GM18861 (cell line): ENCODE data around the gene OTUB1.

Experiments used
- ATAC-seq: cut with Tn5 transposase; IDR thresholded peaks from one replicate; pipeline ENCODE4 v1.9.1; 2021; ENCODE audit not compliant: unreplicated experiment

OTUB1 gene

DNA sequence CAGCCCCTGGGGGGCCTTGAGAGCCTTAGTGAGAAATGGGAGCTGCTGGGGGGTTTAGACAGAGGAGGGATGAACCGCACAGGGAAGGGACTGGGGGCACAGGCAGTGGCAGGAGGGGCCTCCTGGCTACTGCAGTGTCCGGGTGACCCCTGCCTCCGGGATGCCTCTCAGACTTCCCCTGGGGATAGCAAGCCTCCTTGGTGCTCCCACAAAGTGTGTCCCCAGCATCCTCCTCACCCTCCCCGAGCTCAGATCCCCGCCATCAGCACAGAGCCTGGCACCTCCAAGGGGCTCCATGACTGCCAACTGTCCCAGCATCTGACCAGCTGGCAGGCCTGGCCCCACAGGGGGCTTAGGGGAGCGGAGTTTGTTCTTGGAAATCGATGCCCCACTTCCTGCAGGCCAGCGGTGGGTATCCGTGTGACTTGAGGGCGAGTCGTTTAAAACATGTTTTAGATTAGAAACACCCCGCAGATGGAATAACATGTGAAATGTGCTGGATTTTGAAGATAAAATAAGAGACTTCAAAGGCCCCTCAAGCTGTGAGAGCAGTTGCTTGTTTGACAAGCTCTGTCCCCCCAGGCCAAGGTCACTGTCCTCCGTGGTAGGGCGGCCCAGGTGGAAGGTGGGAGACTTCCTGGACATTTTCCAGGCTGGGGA, 36.0 kb downstream of the OTUB1 start:
- no peak for ATAC-seq

DNA sequence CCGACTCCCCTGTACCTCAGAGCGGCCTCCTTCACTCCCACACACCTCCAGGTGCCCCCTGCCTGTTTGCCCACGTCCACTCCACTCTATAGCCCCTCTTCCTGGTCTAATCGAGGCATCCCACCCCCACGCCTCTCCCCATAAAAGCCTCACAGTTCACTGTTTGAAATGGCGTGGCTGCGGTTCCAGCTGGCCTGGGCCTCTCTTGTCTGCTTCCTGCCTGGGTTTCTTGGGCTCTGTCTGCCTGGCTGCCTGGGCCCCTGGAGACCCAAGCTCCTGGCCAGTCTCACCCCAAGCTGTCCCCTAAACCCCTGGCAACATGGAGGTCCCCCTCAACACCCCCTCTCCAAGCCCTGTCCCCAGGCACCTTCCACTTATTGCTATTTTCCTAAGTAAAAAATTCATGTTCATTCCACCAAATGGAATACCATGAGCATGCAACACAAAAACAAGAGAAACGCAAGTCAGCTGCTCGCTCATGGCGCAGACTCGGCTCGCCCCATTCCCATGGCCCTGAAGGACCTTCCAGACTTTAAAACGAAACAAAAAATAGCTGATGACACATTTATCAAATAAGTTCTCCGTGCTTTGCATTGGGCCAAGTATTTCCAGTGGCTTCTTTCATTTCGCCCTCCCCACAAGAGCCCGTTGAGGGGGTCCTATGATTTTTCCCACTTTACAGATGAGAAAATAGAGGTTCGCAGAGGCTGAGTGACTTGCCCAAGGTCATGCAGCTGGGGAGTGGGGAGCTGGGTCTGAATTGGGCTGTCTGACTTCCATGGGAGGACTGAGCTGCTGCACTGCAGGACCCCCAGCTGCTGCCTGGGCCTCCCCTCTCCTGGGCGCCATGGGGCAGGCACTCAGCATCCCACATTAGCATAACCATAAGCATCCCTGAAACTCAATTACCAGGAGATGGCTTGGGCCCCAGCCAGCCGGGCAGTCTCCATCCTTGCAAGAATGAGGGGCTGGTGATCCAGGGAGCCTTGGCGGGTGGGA, 37.8 kb downstream of the OTUB1 start:
- no peak for ATAC-seq

- ATAC-seq, result no peak
These were observed 39.0 kb downstream of the OTUB1 start for GRCh38 chr11:64025205-64025604.

GRCh38 chr11:64026575-64027205, 40.5 kb downstream of the OTUB1 start:
- no peak for ATAC-seq

DNA sequence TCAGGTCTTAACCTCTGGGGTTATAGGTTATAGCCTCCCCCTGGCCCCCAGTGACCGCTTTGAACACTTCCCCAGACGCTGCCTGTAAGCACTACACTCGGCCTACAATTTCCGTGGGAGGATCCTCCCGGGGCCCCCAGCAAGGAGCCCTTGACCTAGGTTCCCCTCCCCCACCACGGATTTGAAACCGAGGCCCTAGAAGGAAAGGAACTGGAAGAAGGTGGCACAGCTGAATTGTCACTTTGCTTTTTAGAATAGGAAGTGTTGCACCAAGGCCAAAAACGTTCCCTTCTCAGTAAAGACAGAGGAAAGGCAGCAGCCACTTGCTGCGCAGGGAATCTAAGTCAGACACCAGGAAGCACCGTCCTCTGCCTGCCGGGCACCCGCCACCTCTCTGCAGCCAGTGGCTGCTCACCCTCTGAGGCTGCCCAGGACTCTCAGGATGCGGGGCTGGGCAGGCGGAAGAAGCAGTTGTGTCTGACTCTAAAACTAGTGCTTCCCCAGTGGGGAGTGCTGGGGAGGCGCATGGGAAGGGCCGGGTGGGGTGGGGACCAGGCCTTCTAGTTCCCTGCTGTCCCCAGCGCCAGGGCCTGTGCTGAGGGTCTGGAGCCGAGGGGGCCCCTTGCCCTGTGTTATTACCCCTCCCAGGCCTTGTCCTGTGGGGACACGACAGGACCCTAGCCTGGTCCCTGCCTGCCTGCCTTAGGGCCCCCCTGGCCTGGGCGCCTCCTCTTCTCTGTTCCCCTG, 41.6 kb downstream of the OTUB1 start:
- ATAC-seq, result no peak

DNA sequence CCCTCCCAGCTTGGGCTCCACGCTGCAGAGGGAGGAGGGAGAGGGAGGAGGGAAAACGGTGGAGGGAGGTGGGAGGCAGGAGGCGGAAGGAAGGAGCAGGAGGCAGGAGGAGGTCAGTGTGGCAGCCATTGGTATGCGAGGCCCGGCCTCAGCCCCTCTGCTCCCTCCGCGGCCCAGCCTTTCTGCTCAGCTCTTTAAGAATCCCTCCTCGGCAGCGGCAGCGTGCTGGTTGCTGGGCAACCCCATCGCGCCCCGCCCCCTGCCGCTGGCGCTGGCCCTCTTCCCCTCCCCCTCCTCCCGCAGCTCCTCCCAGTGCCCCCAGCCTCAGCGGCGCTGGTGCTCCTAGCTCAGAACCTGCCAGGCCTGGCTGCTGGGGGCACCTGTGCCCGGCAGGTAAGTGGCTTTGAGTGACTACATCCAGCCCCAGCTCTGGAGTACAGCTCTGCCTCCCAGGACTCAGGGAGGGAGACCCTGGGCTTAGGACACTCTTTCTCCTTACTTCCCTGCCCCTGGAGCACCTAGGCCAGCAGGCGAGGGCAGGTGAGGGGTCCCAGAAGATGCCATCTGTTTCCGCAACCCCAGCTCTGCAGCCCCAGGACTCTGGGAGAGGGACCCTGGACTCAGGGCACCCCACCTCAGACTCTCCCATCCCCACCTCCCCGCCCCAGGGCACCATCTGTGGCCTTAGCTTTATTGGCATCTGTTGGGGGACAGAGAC, 42.3 kb downstream of the OTUB1 start:
- ATAC-seq, result no peak

GRCh38 chr11:64029773-64030172, 43.5 kb downstream of the OTUB1 start:
- no peak for ATAC-seq

DNA sequence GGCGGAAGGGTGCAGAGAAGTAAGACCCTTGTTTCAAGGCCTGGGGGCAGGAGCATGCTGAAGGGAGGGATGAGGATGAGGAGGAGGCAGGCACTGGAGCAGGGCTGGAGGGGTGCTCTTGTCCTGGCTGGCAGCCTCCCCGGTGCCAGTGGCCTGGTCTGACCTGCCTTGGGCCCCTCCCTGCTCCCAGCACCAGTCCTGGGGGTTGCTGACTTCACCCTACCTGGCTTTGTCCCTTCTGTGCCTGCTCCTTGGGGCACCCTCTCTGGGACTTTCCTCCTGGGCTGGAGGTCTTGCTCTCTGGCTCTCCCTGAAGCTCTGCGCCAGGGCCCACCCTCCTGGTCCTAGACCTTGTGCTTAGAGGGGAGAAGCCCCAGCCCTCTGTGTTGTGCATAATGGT, 44.8 kb downstream of the OTUB1 start:
- ATAC-seq, result no peak

- ATAC-seq, result no peak
These were observed 45.8 kb downstream of the OTUB1 start for GRCh38 chr11:64032050-64032449.

DNA sequence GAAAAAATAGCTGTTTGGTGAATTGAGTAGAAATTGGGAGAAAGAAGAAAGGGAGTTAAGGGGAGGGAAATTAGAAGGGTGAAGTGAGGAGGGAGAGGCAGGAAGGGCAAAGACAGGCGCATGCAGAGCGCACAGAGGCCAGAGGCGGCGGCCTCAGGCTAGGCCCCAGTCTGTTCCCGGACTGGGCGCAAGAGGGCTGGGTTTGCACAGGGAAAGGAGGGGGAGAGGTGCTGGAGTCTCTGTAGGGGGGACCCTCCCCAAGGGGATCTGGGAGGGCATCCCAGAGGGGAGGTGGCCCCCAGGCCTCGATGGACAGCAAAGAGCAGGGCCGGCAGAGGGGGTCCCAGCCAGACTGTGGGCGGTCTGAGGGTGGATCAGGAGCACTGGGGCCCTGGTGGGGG, 48.2 kb downstream of the OTUB1 start:
- ATAC-seq, result no peak

GRCh38 chr11:64035081-64035524, 48.9 kb downstream of the OTUB1 start:
- no peak for ATAC-seq

- no peak for ATAC-seq
These were observed 49.3 kb downstream of the OTUB1 start, which contains the start of gene FLRT1 for GRCh38 chr11:64035576-64035975. TSS of gene FLRT1 (plus strand) at chr11:64035931. CDS start at chr11:64116268, 80,337 bp downstream.

GRCh38 chr11:64036087-64037026, 50.1 kb downstream of the OTUB1 start:
- ATAC-seq, result no peak

- no peak for ATAC-seq
These were observed 50.9 kb downstream of the OTUB1 start for GRCh38 chr11:64037027-64037634.

DNA sequence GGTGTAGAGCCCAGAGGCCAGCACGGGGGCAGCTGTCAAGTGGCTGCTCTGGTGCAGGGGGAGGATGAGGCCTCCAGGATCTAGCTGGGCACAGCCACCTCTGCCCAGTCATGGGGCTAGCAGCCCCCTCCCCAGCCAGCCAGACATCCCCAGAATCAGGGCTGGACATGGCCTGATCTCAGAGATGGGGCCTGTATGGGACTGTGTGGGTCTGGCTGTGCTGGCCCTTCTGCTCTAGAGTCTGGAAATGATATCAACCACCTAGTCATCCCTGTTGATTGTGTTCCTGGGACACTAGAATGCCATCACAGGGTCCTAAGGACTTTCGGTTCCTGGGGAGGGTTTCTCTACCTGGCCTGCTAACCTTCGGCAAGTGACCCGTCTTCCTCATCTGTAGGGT, 52.3 kb downstream of the OTUB1 start:
- ATAC-seq, result no peak

- no peak for ATAC-seq
These were observed 52.9 kb downstream of the OTUB1 start for GRCh38 chr11:64039012-64039665.

DNA sequence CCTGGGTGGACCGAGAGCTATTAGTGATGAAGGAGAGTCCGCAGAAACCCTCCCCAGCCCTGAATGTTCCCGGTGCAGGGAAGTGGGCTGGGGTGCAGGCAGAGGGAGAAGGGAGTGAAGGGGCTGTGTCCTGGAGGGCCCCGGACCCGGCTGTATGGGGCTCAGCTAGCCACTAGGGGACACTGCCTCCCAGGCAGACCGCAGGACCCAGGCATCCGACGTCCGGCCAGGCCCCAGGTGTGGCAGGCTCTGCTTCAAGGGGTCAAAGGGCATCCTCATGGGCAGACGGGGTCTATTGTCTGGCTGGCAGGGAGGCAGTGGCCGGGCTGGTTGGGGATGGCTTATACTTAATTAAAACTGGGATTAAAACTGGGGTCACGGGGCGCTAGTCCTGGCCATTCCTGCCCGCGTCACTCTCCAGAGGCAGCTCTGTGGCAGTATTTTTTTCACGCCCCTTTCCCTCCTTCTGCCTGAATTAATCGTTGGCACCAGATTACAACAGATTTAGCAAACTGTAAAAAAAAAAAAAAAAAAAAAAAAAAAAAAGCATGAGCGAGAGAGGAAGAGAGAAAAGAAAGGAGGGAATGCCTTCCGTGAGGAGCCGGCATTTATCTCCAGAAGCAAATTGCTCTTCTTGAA, 54.6 kb downstream of the OTUB1 start:
- no peak for ATAC-seq

DNA sequence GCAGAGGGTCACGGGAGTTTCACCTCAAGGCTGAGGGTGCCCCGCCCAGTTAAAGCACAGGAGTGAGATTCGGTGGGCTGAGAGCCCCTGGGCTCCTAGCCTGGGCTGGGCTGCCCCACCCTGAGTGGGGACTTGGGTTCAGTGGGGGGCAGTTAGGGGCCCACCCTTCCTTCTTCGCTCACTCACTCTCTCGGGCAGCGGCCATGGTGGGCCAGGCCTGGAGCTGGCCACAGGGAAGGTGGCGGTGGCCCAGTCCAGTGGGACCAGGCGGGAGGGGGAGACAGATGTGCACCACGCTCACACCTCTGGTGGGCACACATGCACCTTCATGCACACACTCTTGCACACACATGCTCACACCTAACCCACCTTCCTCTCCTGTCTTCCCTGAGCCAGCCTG, 55.6 kb downstream of the OTUB1 start:
- no peak for ATAC-seq
